ENCODE measurements around the gene RANBP9. TPM values are rescaled to one million over a fixed set of nuclear protein-coding genes. Genes with fewer than 3 reads are reported as not detected.

RANBP9 gene
- total and polyA plus RNA-seq, 11 donors, result 9.3 to 43.7 (median 32.3) TPM

DNA sequence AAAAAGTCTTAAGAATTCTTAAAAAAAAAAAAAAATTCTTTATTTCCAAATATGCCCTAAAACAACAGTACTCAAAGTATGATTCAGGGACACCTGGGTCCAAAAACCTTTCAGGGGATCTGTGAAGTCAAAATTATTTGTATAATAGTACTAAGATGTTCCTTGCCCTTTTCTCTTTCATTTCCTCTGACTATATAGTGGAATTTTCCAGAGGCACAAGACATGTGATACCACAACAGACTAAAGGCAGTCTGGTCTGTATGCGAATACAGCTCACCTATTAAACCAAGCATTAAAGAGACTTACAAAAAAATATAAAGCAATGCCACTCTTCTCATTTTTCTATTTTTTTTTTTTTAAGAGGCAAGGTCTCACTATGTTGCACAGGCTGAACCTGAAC is 81.1 kb downstream of the RANBP9 start:
- Histone ChIP-seq H3K9me3 (no peaks in the 10 kb centered on the region), H3K36me3 (peaks cover 0 to 89% (median 72%) of the 10 kb centered on the region in 9 donors), H3K4me3 (no peak overlapping the region), H3K4me1 (peaks cover 0 to 8% (median 0%) of the 10 kb centered on the region in 12 donors), H3K27ac (no peak overlapping the region), H3K27me3 (no peaks in the 10 kb centered on the region)
- DNase-seq (no peak), ATAC-seq (no peak)
- TF ChIP-seq, protein P1, sequence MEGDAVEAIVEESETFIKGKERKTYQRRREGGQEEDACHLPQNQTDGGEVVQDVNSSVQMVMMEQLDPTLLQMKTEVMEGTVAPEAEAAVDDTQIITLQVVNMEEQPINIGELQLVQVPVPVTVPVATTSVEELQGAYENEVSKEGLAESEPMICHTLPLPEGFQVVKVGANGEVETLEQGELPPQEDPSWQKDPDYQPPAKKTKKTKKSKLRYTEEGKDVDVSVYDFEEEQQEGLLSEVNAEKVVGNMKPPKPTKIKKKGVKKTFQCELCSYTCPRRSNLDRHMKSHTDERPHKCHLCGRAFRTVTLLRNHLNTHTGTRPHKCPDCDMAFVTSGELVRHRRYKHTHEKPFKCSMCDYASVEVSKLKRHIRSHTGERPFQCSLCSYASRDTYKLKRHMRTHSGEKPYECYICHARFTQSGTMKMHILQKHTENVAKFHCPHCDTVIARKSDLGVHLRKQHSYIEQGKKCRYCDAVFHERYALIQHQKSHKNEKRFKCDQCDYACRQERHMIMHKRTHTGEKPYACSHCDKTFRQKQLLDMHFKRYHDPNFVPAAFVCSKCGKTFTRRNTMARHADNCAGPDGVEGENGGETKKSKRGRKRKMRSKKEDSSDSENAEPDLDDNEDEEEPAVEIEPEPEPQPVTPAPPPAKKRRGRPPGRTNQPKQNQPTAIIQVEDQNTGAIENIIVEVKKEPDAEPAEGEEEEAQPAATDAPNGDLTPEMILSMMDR (IDR thresholded peaks at IDR 0.05), result no peak
- no peak for TF ChIP-seq POLR2A (IDR thresholded peaks at IDR 0.05)
- 97 to 100% (median 99%) methylated on average over 1 of the region's 1 CpG for WGBS, 4 donors
- intact Hi-C loops (cut with DNase I), result loop anchor here in 2 of 10 donors (5.0 to 10.0 kb wide), 2 partner anchors 82 to 144 kb away; partner anchors contain the start of gene RANBP9 (in 1 of the 2)

DNA sequence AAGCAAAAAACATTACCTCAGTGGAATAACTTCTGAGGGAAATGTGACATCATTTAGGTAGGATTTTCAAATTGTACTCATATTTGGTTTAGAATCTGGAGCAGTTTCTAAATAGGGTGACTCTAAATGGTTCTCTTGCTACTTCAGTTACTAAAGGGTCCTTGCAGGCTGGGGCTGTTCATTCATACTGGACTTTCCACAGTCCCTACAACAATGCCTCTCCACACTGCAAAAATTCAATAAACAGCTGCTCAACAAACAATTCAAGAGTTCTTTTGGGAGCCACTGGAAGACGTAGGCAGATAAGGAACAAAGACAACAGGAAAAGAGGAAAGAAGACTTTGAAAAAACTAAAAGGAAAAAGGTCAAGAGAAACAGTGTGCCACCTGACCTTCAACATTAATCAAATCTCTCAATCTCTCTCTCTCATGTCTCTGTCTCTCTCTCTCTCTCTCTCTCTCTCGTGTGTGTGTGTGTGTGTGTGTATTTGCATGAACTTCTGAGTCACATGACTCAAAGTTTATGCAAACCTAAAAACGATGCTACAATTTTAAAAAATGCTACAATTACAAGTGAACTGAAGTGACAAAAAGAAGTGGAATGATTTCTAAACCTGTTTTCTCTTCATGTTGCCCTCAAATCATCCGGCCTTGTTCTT is 82.0 kb downstream of the RANBP9 start:
- intact Hi-C loops (cut with DNase I), result loop anchor here in 3 of 10 donors (5.0 to 10.0 kb wide), 3 partner anchors 78 to 145 kb away; partner anchors contain the start of gene RANBP9 (in 1 of the 3)
- TF ChIP-seq POLR2A (IDR thresholded peaks at IDR 0.05), result no peak
- TF ChIP-seq, protein P1 (IDR thresholded peaks at IDR 0.05), result no peak
- H3K9me3 ChIP-seq, result no peaks in the 10 kb centered on the region
- DNase-seq, result no peak
- H3K4me1 ChIP-seq, result peaks cover 0 to 7% (median 0%) of the 10 kb centered on the region in 12 donors
- no peak overlapping the region for H3K27ac ChIP-seq
- no peaks in the 10 kb centered on the region for H3K27me3 ChIP-seq
- H3K36me3 ChIP-seq, result peaks cover 0 to 97% (median 81%) of the 10 kb centered on the region in 9 donors
- no peak overlapping the region for H3K4me3 ChIP-seq
- WGBS, 4 donors, result 58 to 68% (median 61%) methylated on average over 4 of the region's 4 CpGs
- no peak for ATAC-seq

DNA sequence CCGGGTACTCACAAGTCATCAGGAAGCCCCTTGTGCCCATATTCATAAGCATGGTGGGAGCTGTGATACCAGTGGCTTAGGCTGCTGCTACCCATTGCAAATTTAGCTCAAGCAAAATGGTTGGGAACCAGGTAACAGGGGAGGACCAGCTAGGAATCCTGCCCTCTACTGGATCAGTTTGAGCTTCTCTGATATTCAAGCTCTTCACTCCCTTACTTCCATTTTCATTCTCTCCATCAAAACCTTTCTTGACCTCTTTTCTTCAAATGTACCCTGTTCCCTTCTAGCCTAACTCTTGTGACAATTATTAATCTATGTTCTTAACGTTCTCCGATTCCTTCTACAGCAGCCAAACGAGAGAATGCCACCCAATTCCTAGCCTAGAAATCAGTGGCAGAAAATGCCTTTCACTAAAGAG is 86.8 kb downstream of the RANBP9 start:
- intact Hi-C loops (cut with DNase I), result loop anchor here in 2 of 10 donors (5.0 kb wide), 2 partner anchors 82 to 87 kb away; partner anchors contain the start of gene RANBP9 (in 1 of the 2)
- peak in 3 of 4 donors; percentile 37 to 64 (median 48) for ATAC-seq

DNA sequence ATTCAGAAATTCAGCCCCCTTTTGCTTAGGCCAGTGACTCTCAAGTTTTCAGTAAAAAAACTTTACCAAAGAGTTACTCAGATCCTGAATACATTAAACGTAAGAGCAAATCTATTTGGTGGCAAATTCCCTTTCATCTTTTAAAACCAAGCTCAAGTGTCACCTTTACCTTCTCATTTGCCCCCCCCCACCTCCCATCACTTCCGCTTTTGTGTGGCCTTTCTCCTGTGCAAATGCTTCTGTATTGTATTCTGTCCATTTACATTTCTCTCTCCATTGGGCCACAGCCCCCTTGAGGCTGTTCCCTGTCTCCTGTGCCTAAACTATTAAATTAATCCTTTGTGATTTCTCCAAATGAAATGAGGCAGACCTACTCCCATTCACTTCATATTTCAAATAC is 94.6 kb downstream of the RANBP9 start:
- Histone ChIP-seq H3K27me3 (no peaks in the 10 kb centered on the region), H3K36me3 (peaks cover 0 to 57% (median 51%) of the 10 kb centered on the region in 9 donors), H3K4me1 (peaks cover 3 to 33% (median 24%) of the 10 kb centered on the region in 12 donors), H3K4me3 (no peak overlapping the region), H3K27ac (no peak overlapping the region), H3K9me3 (no peaks in the 10 kb centered on the region)
- intact Hi-C loops (cut with DNase I), result loop anchor here in 6 of 10 donors (5.0 to 10.0 kb wide), 6 partner anchors 88 to 290 kb away; partner anchors contain the start of genes RANBP9 (in 2 of the 6) and TBC1D7 (in 1 of the 6)
- DNase-seq (no peak), ATAC-seq (no peak)
- 74 to 89% (median 87%) methylated on average over 2 of the region's 2 CpGs for WGBS, 4 donors
- TF ChIP-seq, protein P1 (IDR thresholded peaks at IDR 0.05), result no peak
- no peak for TF ChIP-seq POLR2A (IDR thresholded peaks at IDR 0.05)

More for the DNA sequence above, 86.8 kb downstream of the RANBP9 start:
- peaks cover 0 to 100% (median 94%) of the 10 kb centered on the region in 9 donors for H3K36me3 ChIP-seq
- no peaks in the 10 kb centered on the region for H3K27me3 ChIP-seq
- no peak for DNase-seq
- H3K9me3 ChIP-seq, result no peaks in the 10 kb centered on the region
- no peak for TF ChIP-seq POLR2A (IDR thresholded peaks at IDR 0.05)
- TF ChIP-seq, protein P1 (IDR thresholded peaks at IDR 0.05), result peak in 11 of 12 donors; percentile 10 to 49 (median 34)
- H3K27ac ChIP-seq, result no peak overlapping the region
- H3K4me3 ChIP-seq, result no peak overlapping the region
- 63 to 75% (median 66%) methylated on average over 4 of the region's 4 CpGs for WGBS, 4 donors
- H3K4me1 ChIP-seq, result no peaks in the 10 kb centered on the region
